CD4-positive, alpha-beta T cell treated with Interleukin-4 for 1 hour (primary cell): ENCODE measurements around the gene IQCM.

Experiments used
- DNase-seq, 2 donors: peaks; one replicate each; pipeline ENCODE4 v3.0.0-alpha.2; 2020 to 2022

Gene IQCM

GRCh38 chr4:149815743-149816142 lies at the start of gene IQCM:
TSS of gene IQCM (minus strand) at chr4:149815843. CDS start at chr4:149742691, 73,152 bp downstream.
- DNase-seq = no peak

- DNase-seq = no peak
Measured at GRCh38 chr4:149857446-149857845, 41.8 kb upstream of the IQCM start.

- no peak for DNase-seq
Measured at GRCh38 chr4:149845743-149846142, 30.1 kb upstream of the IQCM start.

GRCh38 chr4:149841686-149842085 lies 26.0 kb upstream of the IQCM start:
- no peak for DNase-seq

- no peak for DNase-seq
Measured at GRCh38 chr4:149838036-149838435, 22.4 kb upstream of the IQCM start.

GRCh38 chr4:149836546-149836945 lies 20.9 kb upstream of the IQCM start:
- no peak for DNase-seq

GRCh38 chr4:149835280-149835679 lies 19.6 kb upstream of the IQCM start:
- no peak for DNase-seq

GRCh38 chr4:149831656-149832208 lies 16.1 kb upstream of the IQCM start:
- no peak for DNase-seq

GRCh38 chr4:149830823-149831222 lies 15.2 kb upstream of the IQCM start:
- DNase-seq = no peak

GRCh38 chr4:149825336-149825735 lies 9.7 kb upstream of the IQCM start:
- no peak for DNase-seq

GRCh38 chr4:149823769-149824221 lies 8.2 kb upstream of the IQCM start:
- no peak for DNase-seq

GRCh38 chr4:149801416-149801815 lies 14.2 kb downstream of the IQCM start:
- no peak for DNase-seq

GRCh38 chr4:149799546-149799945 lies 16.1 kb downstream of the IQCM start:
- no peak for DNase-seq

GRCh38 chr4:149796381-149796780 lies 19.3 kb downstream of the IQCM start:
- no peak for DNase-seq

GRCh38 chr4:149795256-149795655 lies 20.4 kb downstream of the IQCM start:
- DNase-seq = no peak

GRCh38 chr4:149794352-149794751 lies 21.3 kb downstream of the IQCM start:
- DNase-seq = no peak

- DNase-seq = no peak
Measured at GRCh38 chr4:149793459-149793858, 22.2 kb downstream of the IQCM start.

GRCh38 chr4:149791851-149792250 lies 23.8 kb downstream of the IQCM start:
- DNase-seq = no peak

GRCh38 chr4:149790172-149790907 lies 25.3 kb downstream of the IQCM start:
- DNase-seq = no peak

GRCh38 chr4:149788300-149788699 lies 27.3 kb downstream of the IQCM start:
- DNase-seq = no peak

- no peak for DNase-seq
Measured at GRCh38 chr4:149785696-149786431, 29.8 kb downstream of the IQCM start.

- DNase-seq = no peak
Measured at GRCh38 chr4:149784018-149784417, 31.6 kb downstream of the IQCM start.

GRCh38 chr4:149781150-149781549 lies 34.5 kb downstream of the IQCM start:
- DNase-seq = no peak

- DNase-seq = no peak
Measured at GRCh38 chr4:149768477-149768876, 47.2 kb downstream of the IQCM start.
